A549 (cell line): Measurements from ENCODE around the gene FUBP1. TPM values are rescaled to one million over a fixed set of nuclear protein-coding genes. Genes with fewer than 3 reads are reported as not detected.
A peak's percentile ranks its signal among the peaks of the same experiment; 100 is the strongest.

ENCODE experiments used
- ATAC-seq, 2 experiments: fragments of 200-7000 bp in 1 of 2; fragments of >200 bp in 1 of 2; cut with Nextera tagmentation in 1 of 2; cut with Tn5 transposase in 1 of 2; 3 replicates each; pipeline versions ENCODE4 v1.8.0 to v1.9.1; 2018 to 2020; ENCODE audit warnings: mild to moderate bottlenecking in 1 of 2, moderate library complexity in 1 of 2
- CTCF ChIA-PET: fragments of 300-600 bp; sonication (Branson Sonifier 250); formaldehyde crosslinking; extraction: SDS; loops from one replicate; lab custom pipeline; 2021; ENCODE audit warnings: antibody characterized with exemption, inconsistent platforms; lab: Yijun Ruan, JAX
- POLR2A ChIA-PET: fragments of 350-600 bp; formaldehyde crosslinking; extraction: SDS; loops from one replicate; lab custom pipeline; 2021; ENCODE audit warnings: antibody characterized with exemption, inconsistent platforms; lab: Yijun Ruan, JAX
- DNase-seq, 2 experiments: peaks; one replicate each; pipeline versions ENCODE4 v3.0.0 to v3.0.0-alpha.2; 2011 to 2016; ENCODE audit warnings: low read depth in 1 of 2, low spot score in 1 of 2
- FAIRE-seq: peaks from 2 replicates; lab custom pipeline; 2011; peaks lifted over from hg19 to GRCh38; lab: Jason Lieb, UNC
- H3K27ac ChIP-seq, 2 experiments: fragments of >200 bp; sonication (Bioruptor Twin); formaldehyde crosslinking; 3 replicates each; pipeline ENCODE4 v1.5.1; 2016 to 2017
- H3K4me1 ChIP-seq: fragments of >200 bp; sonication (Bioruptor Twin); formaldehyde crosslinking; 3 replicates; pipeline ENCODE4 v1.6.1; 2016
- H3K4me2 ChIP-seq: fragments of >200 bp; sonication (Bioruptor Twin); formaldehyde crosslinking; 3 replicates; pipeline ENCODE4 v1.6.1; 2016
- H3K4me3 ChIP-seq: fragments of >200 bp; sonication (Bioruptor Twin); formaldehyde crosslinking; 3 replicates; pipeline ENCODE4 v1.5.1; 2016
- H3K9me3 ChIP-seq: fragments of >200 bp; sonication (Bioruptor Twin); formaldehyde crosslinking; 3 replicates; pipeline ENCODE4 v1.6.1; 2016
- ATOH8 ChIP-seq: fragments of 250-450 bp; sonication (Bioruptor Pico); IDR thresholded peaks from 2 replicates; pipeline ENCODE4 v1.5.0; 2020; ENCODE audit warnings: low read depth, mild to moderate bottlenecking, moderate library complexity
- BHLHE40 ChIP-seq: IDR thresholded peaks from 2 replicates; pipeline ENCODE4 v1.6.1; 2012; ENCODE audit warnings: low read depth, low read length, inconsistent platforms
- CEBPB ChIP-seq, 2 experiments: fragments of >200 bp in 1 of 2; sonication (Bioruptor Twin) in 1 of 2; formaldehyde crosslinking in 1 of 2; IDR thresholded peaks; 2 replicates each; pipeline ENCODE4 v1.6.1; 2012 to 2016
- E2F6 ChIP-seq: IDR thresholded peaks from 2 replicates; pipeline ENCODE4 v1.6.1; 2012; ENCODE audit warnings: low read depth, borderline replicate concordance
- EHMT2 ChIP-seq: fragments of 200-600 bp; sonication (generic); IDR thresholded peaks from 2 replicates; pipeline ENCODE4 v1.6.1; 2016; ENCODE audit warnings: antibody characterized with exemption, low read depth, mild to moderate bottlenecking, moderate library complexity
- FOSB ChIP-seq: fragments of 250-450 bp; sonication (Bioruptor Pico); IDR thresholded peaks from 2 replicates; pipeline ENCODE4 v1.5.0; 2020; ENCODE audit warnings: mild to moderate bottlenecking, moderate library complexity
- GATA3 ChIP-seq: IDR thresholded peaks from 2 replicates; pipeline ENCODE4 v1.6.1; 2012; ENCODE audit warnings: borderline replicate concordance
- HES2 ChIP-seq: fragments of >200 bp; sonication (Bioruptor Twin); formaldehyde crosslinking; IDR thresholded peaks from 2 replicates; pipeline ENCODE4 v1.6.1; 2016
- HOXA7 ChIP-seq: fragments of 250-450 bp; sonication (Bioruptor Pico); IDR thresholded peaks from 2 replicates; pipeline ENCODE4 v1.5.0; 2020; ENCODE audit warnings: mild to moderate bottlenecking, moderate library complexity
- HOXB5 ChIP-seq: fragments of 250-450 bp; sonication (Bioruptor Pico); IDR thresholded peaks from 2 replicates; pipeline ENCODE4 v1.5.0; 2020; ENCODE audit warnings: mild to moderate bottlenecking, moderate library complexity
- JUN ChIP-seq, 2 experiments: fragments of >200 bp; sonication (Bioruptor Twin); formaldehyde crosslinking; IDR thresholded peaks; 2 replicates in 1 of 2; 3 replicates in 1 of 2; pipeline ENCODE4 v1.6.1; 2016 to 2017
- KDM5A ChIP-seq: fragments of 200-600 bp; sonication (generic); IDR thresholded peaks from 2 replicates; pipeline ENCODE4 v1.6.1; 2016; ENCODE audit warnings: antibody characterized with exemption, mild to moderate bottlenecking
- MAX ChIP-seq: IDR thresholded peaks from 2 replicates; pipeline ENCODE4 v1.6.1; 2012
- MAZ ChIP-seq: fragments of 150-350 bp; IDR thresholded peaks from 2 replicates; pipeline ENCODE4 v1.6.1; 2014; ENCODE audit warnings: antibody characterized with exemption, low read depth, low read length, borderline replicate concordance
- MYC ChIP-seq: IDR thresholded peaks from 2 replicates; pipeline ENCODE4 v1.6.1; 2012; ENCODE audit warnings: mild to moderate bottlenecking, inconsistent platforms, low read length, improper control_type of control experiment, borderline replicate concordance
- NPAS2 ChIP-seq: fragments of 250-450 bp; sonication (Bioruptor Pico); IDR thresholded peaks from 2 replicates; pipeline ENCODE4 v1.8.0; 2022; ENCODE audit warnings: mild to moderate bottlenecking, moderate library complexity, borderline replicate concordance
- PHF8 ChIP-seq: fragments of 200-600 bp; sonication (generic); IDR thresholded peaks from 2 replicates; pipeline ENCODE4 v1.6.1; 2016; ENCODE audit warnings: low read depth, mild to moderate bottlenecking, antibody characterized with exemption, moderate library complexity, borderline replicate concordance
- POLR2A ChIP-seq: IDR thresholded peaks from 2 replicates; pipeline ENCODE4 v1.6.1; 2012; ENCODE audit warnings: mild to moderate bottlenecking, low read length
- RARB ChIP-seq: fragments of 250-450 bp; sonication (Bioruptor Pico); IDR thresholded peaks from 2 replicates; pipeline ENCODE4 v1.8.0; 2021; ENCODE audit warnings: mild to moderate bottlenecking, moderate library complexity
- RCOR1 ChIP-seq: fragments of 150-350 bp; IDR thresholded peaks from 2 replicates; pipeline ENCODE4 v1.6.1; 2014; ENCODE audit warnings: antibody characterized with exemption, low read length, low read depth
- REST ChIP-seq: fragments of 200-600 bp; sonication (generic); IDR thresholded peaks from 2 replicates; pipeline ENCODE4 v1.6.1; 2016; ENCODE audit warnings: antibody characterized with exemption, mild to moderate bottlenecking, moderate library complexity
- RNF2 ChIP-seq: fragments of 200-600 bp; sonication (generic); IDR thresholded peaks from 2 replicates; pipeline ENCODE4 v1.6.1; 2016; ENCODE audit warnings: low read depth, mild to moderate bottlenecking, antibody characterized with exemption, moderate library complexity, borderline replicate concordance
- TFCP2L1 ChIP-seq: fragments of 250-450 bp; sonication (Bioruptor Pico); IDR thresholded peaks from 2 replicates; pipeline ENCODE4 v1.5.0; 2021; ENCODE audit warnings: mild to moderate bottlenecking
- TP53 ChIP-seq: fragments of 250-450 bp; sonication (Bioruptor Pico); IDR thresholded peaks from 2 replicates; pipeline ENCODE4 v1.5.0; 2021; ENCODE audit warnings: mild to moderate bottlenecking, moderate library complexity
- USF2 ChIP-seq: fragments of 450-650 bp; IDR thresholded peaks from 2 replicates; pipeline ENCODE4 v1.6.1; 2014; ENCODE audit warnings: antibody characterized with exemption
- ZFP36 ChIP-seq: fragments of 450-650 bp; IDR thresholded peaks from 2 replicates; pipeline ENCODE4 v1.6.1; 2014; ENCODE audit warnings: borderline replicate concordance; ENCODE audit not compliant: partially characterized antibody
- ZSCAN20 ChIP-seq: fragments of 250-450 bp; sonication (Bioruptor Pico); IDR thresholded peaks from 2 replicates; pipeline ENCODE4 v1.8.0; 2022; ENCODE audit warnings: mild to moderate bottlenecking, moderate library complexity
- WGBS: methylation state at CpG from one replicate; pipeline ENCODE4 v1.1.6; 2017; ENCODE audit errors: missing lambda C conversion rate; 5-methylcytosine and 5-hydroxymethylcytosine counted together
- polyA plus RNA-seq, 4 experiments: library from polyadenylated mRNA; depleted of rRNA in 3 of 4; stranded (reverse); fragments of >200 nt; fragmentation: RNase III in 1 of 4; extraction: RNeasy Plus Mini Kit Qiagen cat#74134 plus additional on column Dnase treatment in 1 of 4; gene quantifications; 2 replicates in 3 of 4; 3 replicates in 1 of 4; pipeline ENCODE4 v1.2.3, GENCODE V29; 2011 to 2017

FUBP1 gene
- polyA plus RNA-seq, 2 of the 4 experiments (the other 2 are of a cell fraction): 128 to 183 TPM

- CTCF ChIA-PET: interaction anchor here (0.8 to 4.6 kb wide), 6 partner anchors 19 to 127 kb away, joined by 3 to 32 read pairs (median 4); no protein-coding TSS in a partner anchor
- Histone ChIP-seq H3K4me2 (peak within 1 kb of the TSS; percentile 87), H3K27ac (peak within 1 kb of the TSS; percentile 83 to 87), H3K4me1 (peaks cover 34% of the 10 kb centered on the region), H3K9me3 (no peaks in the 10 kb centered on the region), H3K4me3 (peak within 1 kb of the TSS; percentile 58)
- ATAC-seq: peak; percentile 98
- TF ChIP-seq RNF2: no peak
- no peak for TF ChIP-seq KDM5A
- TF ChIP-seq USF2: no peak
- no peak for TF ChIP-seq ZFP36
- TF ChIP-seq MAX: peak; percentile 52; the same call in 1 of the 2 replicates
- TF ChIP-seq ZSCAN20: no peak
- no peak for TF ChIP-seq RCOR1
- peak in 1 of 2 experiments; percentile 40; a peak in 1 of 5 replicates for TF ChIP-seq JUN (IDR thresholded peaks at IDR 0.05)
- TF ChIP-seq PHF8: peak; percentile 52; the same call in 1 of the 2 replicates
- peak; percentile 34; the same call in 1 of the 2 replicates for TF ChIP-seq HOXA7 (CRISPR knock-in tag)
- TF ChIP-seq POLR2A: peak; percentile 25; the same call in 1 of the 2 replicates
- no peak for TF ChIP-seq NPAS2 (CRISPR knock-in tag)
- peak; percentile 37; the same call in 1 of the 2 replicates for TF ChIP-seq FOSB
- no peak for TF ChIP-seq MYC
- TF ChIP-seq EHMT2: no peak
- POLR2A ChIA-PET: interaction anchor here (0.6 to 6.8 kb wide), 29 partner anchors 9 to 466 kb away, joined by 3 to 94 read pairs (median 4); partner anchors contain the start of gene FUBP1
- WGBS: 2% methylated on average over 12 of the region's 12 CpGs
- FAIRE-seq: no peak
- peak; percentile 47 to 95 for DNase-seq
Measured at GRCh38 chr1:78004719-78005447, 26.0 kb upstream of the FUBP1 start, which contains the start of gene DNAJB4. Gene DNAJB4, plus strand, starts transcription at chr1:78004939. Its CDS starts 172 bp downstream, at chr1:78005111.

GRCh38 chr1:78003882-78004718, 25.2 kb upstream of the FUBP1 start:
- CTCF ChIA-PET: interaction anchor here (0.8 to 4.6 kb wide), 8 partner anchors 13 to 127 kb away, joined by 3 to 32 read pairs (median 4); no protein-coding TSS in a partner anchor
- POLR2A ChIA-PET: interaction anchor here (0.6 to 6.8 kb wide), 30 partner anchors 9 to 465 kb away, joined by 3 to 94 read pairs (median 4); partner anchors contain the start of gene FUBP1
- DNase-seq: peak; percentile 44 to 78
- peak overlapping the region; percentile 83 to 87 for H3K27ac ChIP-seq
- peak overlapping the region; percentile 87 for H3K4me2 ChIP-seq
- H3K4me1 ChIP-seq: peaks cover 34% of the 10 kb centered on the region
- FAIRE-seq: no peak
- peak; percentile 86 to 87 for ATAC-seq
- no peaks in the 10 kb centered on the region for H3K9me3 ChIP-seq
- H3K4me3 ChIP-seq: peak overlapping the region; percentile 58
- WGBS: under 1% methylated on average over 8 of the region's 8 CpGs
- peak; percentile 46; the same call in 1 of the 2 replicates for TF ChIP-seq E2F6
- no peak for TF ChIP-seq BHLHE40
- peak; percentile 96; the same call in 1 of the 2 replicates for TF ChIP-seq HOXB5 (CRISPR knock-in tag)
- TF ChIP-seq TP53: peak; percentile 99
- TF ChIP-seq MAZ: no peak
- TF ChIP-seq ATOH8: peak; percentile 93
- TF ChIP-seq JUN (IDR thresholded peaks at IDR 0.05): peak; percentile 60 to 97; a peak in 4 of 5 replicates
- no peak for TF ChIP-seq HES2
- TF ChIP-seq GATA3: peak; percentile 37; the same call in 1 of the 2 replicates
- peak; percentile 100 for TF ChIP-seq RARB
- TF ChIP-seq TFCP2L1 (CRISPR knock-in tag): peak; percentile 100
- peak; percentile 100 for TF ChIP-seq FOSB
- TF ChIP-seq REST: no peak; the same call in 1 of the 2 replicates
- TF ChIP-seq CEBPB (IDR thresholded peaks at IDR 0.05): peak in 1 of 2 experiments; percentile 8; a peak in 1 of 4 replicates
- TF ChIP-seq POLR2A: peak; percentile 27
